Keratinocyte (primary cell): ENCODE data around the gene WDSUB1.

ENCODE experiments used
- CTCF ChIP-seq, 3 experiments: IDR thresholded peaks in 1 of 3; conservative IDR thresholded peaks in 1 of 3; optimal IDR thresholded peaks in 1 of 3; 2 replicates in 2 of 3; 3 replicates in 1 of 3; pipeline versions ENCODE3 to v1.5.1; 2011; ENCODE audit warnings: low read length in 3 of 3, mild to moderate bottlenecking in 3 of 3, moderate library complexity in 2 of 3, control low read depth in 1 of 3, inconsistent platforms in 1 of 3; ENCODE audit not compliant: insufficient read depth in 2 of 3; ENCODE audit errors: extremely low read depth in 1 of 3
- EZH2 ChIP-seq: IDR thresholded peaks from one replicate; pipeline ENCODE4 v1.6.1; 2012; ENCODE audit warnings: inconsistent platforms, mild to moderate bottlenecking, low read length, moderate library complexity

DNA sequence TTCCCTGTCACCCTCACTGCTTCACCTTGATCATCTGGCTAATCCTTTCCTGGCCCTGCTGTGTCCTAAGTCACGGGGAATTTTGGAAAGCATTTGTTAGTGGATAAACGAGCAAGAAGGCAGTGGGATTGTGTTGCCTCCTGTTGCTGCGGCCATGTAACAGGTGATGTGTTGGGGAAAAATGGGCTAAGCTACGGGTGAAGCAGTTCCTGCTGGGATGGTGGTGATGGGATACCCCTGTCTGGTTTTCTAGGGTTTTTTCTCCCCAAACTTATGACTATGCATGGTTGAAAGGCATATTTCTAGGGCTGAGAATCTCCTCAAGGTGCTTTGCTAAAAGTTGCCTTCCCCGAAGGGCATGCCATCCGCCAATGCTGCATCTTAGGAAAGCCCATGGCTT lies 68.1 kb downstream of the WDSUB1 start:
- TF ChIP-seq CTCF (optimal IDR thresholded peaks at IDR 0.05 in 1 of 3, IDR thresholded peaks at IDR 0.05 in 1 of 3, conservative IDR thresholded peaks at IDR 0.05 in 1 of 3; ENCODE audit: extremely low read depth in 1 of 3, insufficient read depth in 2 of 3, low read length in 3 of 3) = no peak
- TF ChIP-seq EZH2 = no peak
